ENCODE data around the gene KRT83.

KRT83 gene

GRCh38 chr12:52285172-52285745 is 35.9 kb downstream of the KRT83 start:
- no peak for DNase-seq

GRCh38 chr12:52284562-52285171 is 36.5 kb downstream of the KRT83 start:
- DNase-seq = no peak

GRCh38 chr12:52280796-52281560 is 40.2 kb downstream of the KRT83 start:
- DNase-seq = no peak

GRCh38 chr12:52280319-52280795 is 40.8 kb downstream of the KRT83 start:
- no peak for DNase-seq

GRCh38 chr12:52279422-52280318 is 41.5 kb downstream of the KRT83 start:
- DNase-seq = no peak

- peak; percentile 48 for DNase-seq
Measured at GRCh38 chr12:52278575-52279421, 42.4 kb downstream of the KRT83 start.

GRCh38 chr12:52277486-52278245 is 43.5 kb downstream of the KRT83 start:
- DNase-seq = no peak

- no peak for DNase-seq
Measured at GRCh38 chr12:52275686-52276085, 45.5 kb downstream of the KRT83 start.

GRCh38 chr12:52274521-52275120 is 46.6 kb downstream of the KRT83 start, which contains the start of gene KRT86:
TSS of gene KRT86 (plus strand) at chr12:52274645. CDS start at chr12:52301917, 27,272 bp downstream.
- no peak for DNase-seq

GRCh38 chr12:52271158-52271557 is 50.0 kb downstream of the KRT83 start:
- no peak for DNase-seq

- no peak for DNase-seq
Measured at GRCh38 chr12:52270541-52271070, 50.6 kb downstream of the KRT83 start.

- DNase-seq = no peak
Measured at GRCh38 chr12:52268212-52268611, 53.0 kb downstream of the KRT83 start.

GRCh38 chr12:52267699-52268098 is 53.5 kb downstream of the KRT83 start:
- no peak for DNase-seq

- no peak for DNase-seq
Measured at GRCh38 chr12:52267266-52267665, 53.9 kb downstream of the KRT83 start.

GRCh38 chr12:52266514-52266913 is 54.7 kb downstream of the KRT83 start:
- no peak for DNase-seq

GRCh38 chr12:52264435-52264825 is 56.8 kb downstream of the KRT83 start:
- no peak for DNase-seq
